ENCODE measurements around the gene PRSS37.
"Not testable (repeated sequence)": the region's sequence is repeated elsewhere in the genome, so short reads cannot be mapped to it uniquely, and the experiment has no call there.

PRSS37 gene

GRCh38 chr7:141837683-141838082 is 3.6 kb downstream of the PRSS37 start:
- Histone ChIP-seq H3K4me1 (ENCODE audit: insufficient read depth, low read length, severe bottlenecking) (no peaks in the 10 kb centered on the region), H3K27ac (ENCODE audit: low read depth, low read length, poor library complexity, severe bottlenecking) (no peak overlapping the region), H3K9me3 (ENCODE audit: low read length) (no peaks in the 10 kb centered on the region), H3K79me2 (ENCODE audit: insufficient read depth, low read length) (no peaks in the 10 kb centered on the region), H3F3A (ENCODE audit: insufficient read depth, low read length) (no peaks in the 10 kb centered on the region), H3K4me3 (ENCODE audit: low read depth, low read length, poor library complexity, severe bottlenecking) (no peak overlapping the region), H4K20me1 (ENCODE audit: insufficient read depth, low read length) (no peaks in the 10 kb centered on the region), H3K9ac (ENCODE audit: low read length) (no peak overlapping the region), H3K4me2 (ENCODE audit: low read length) (no peak overlapping the region), H3K27me3 (ENCODE audit: insufficient read depth, low read length) (no peaks in the 10 kb centered on the region), H3K36me3 (ENCODE audit: insufficient read depth, low read length) (no peaks in the 10 kb centered on the region), H3K9me2 (ENCODE audit: low read depth, low read length) (no peaks in the 10 kb centered on the region), H2AFZ (ENCODE audit: low read length) (no peak overlapping the region)
- TF ChIP-seq CTCF (IDR thresholded peaks at IDR 0.05; ENCODE audit: low read length), result no peak
- no peak for TF ChIP-seq EZH2 (IDR thresholded peaks at IDR 0.05; ENCODE audit: borderline replicate concordance, low read length)

GRCh38 chr7:141822432-141822831 is 18.9 kb downstream of the PRSS37 start:
- H3K4me3 ChIP-seq (ENCODE audit: low read depth, low read length, poor library complexity, severe bottlenecking); H3K4me2 ChIP-seq (ENCODE audit: low read length); H2AFZ ChIP-seq (ENCODE audit: low read length); H3K9ac ChIP-seq (ENCODE audit: low read length); H3K36me3 ChIP-seq (ENCODE audit: insufficient read depth, low read length); H3K79me2 ChIP-seq (ENCODE audit: insufficient read depth, low read length); H3K9me2 ChIP-seq (ENCODE audit: low read depth, low read length); H3K27me3 ChIP-seq (ENCODE audit: insufficient read depth, low read length); H3K27ac ChIP-seq (ENCODE audit: low read depth, low read length, poor library complexity, severe bottlenecking); H3K4me1 ChIP-seq (ENCODE audit: insufficient read depth, low read length, severe bottlenecking); H3K9me3 ChIP-seq (ENCODE audit: low read length); H3F3A ChIP-seq (ENCODE audit: insufficient read depth, low read length); H4K20me1 ChIP-seq (ENCODE audit: insufficient read depth, low read length): not testable (repeated sequence)

- H4K20me1 ChIP-seq (ENCODE audit: insufficient read depth, low read length), result no peaks in the 10 kb centered on the region
- no peak overlapping the region for H3K4me2 ChIP-seq (ENCODE audit: low read length)
- no peak for TF ChIP-seq EZH2 (IDR thresholded peaks at IDR 0.05; ENCODE audit: borderline replicate concordance, low read length)
- no peak for TF ChIP-seq CTCF (IDR thresholded peaks at IDR 0.05; ENCODE audit: low read length)
- H3K27ac ChIP-seq (ENCODE audit: low read depth, low read length, poor library complexity, severe bottlenecking), result no peak overlapping the region
- no peak overlapping the region for H2AFZ ChIP-seq (ENCODE audit: low read length)
- H3K9ac ChIP-seq (ENCODE audit: low read length), result no peak overlapping the region
- H3K4me1 ChIP-seq (ENCODE audit: insufficient read depth, low read length, severe bottlenecking), result no peaks in the 10 kb centered on the region
- no peaks in the 10 kb centered on the region for H3F3A ChIP-seq (ENCODE audit: insufficient read depth, low read length)
- H3K27me3 ChIP-seq (ENCODE audit: insufficient read depth, low read length), result no peaks in the 10 kb centered on the region
- H3K4me3 ChIP-seq (ENCODE audit: low read depth, low read length, poor library complexity, severe bottlenecking), result no peak overlapping the region
- no peaks in the 10 kb centered on the region for H3K79me2 ChIP-seq (ENCODE audit: insufficient read depth, low read length)
- no peaks in the 10 kb centered on the region for H3K9me3 ChIP-seq (ENCODE audit: low read length)
- no peaks in the 10 kb centered on the region for H3K36me3 ChIP-seq (ENCODE audit: insufficient read depth, low read length)
- H3K9me2 ChIP-seq (ENCODE audit: low read depth, low read length), result no peaks in the 10 kb centered on the region
Measured at GRCh38 chr7:141820067-141820466, 21.2 kb downstream of the PRSS37 start.

- Histone ChIP-seq H4K20me1 (ENCODE audit: insufficient read depth, low read length) (no peaks in the 10 kb centered on the region), H3K36me3 (ENCODE audit: insufficient read depth, low read length) (no peaks in the 10 kb centered on the region), H3K27me3 (ENCODE audit: insufficient read depth, low read length) (no peaks in the 10 kb centered on the region), H3F3A (ENCODE audit: insufficient read depth, low read length) (no peaks in the 10 kb centered on the region), H3K79me2 (ENCODE audit: insufficient read depth, low read length) (no peaks in the 10 kb centered on the region), H3K4me2 (ENCODE audit: low read length) (no peak overlapping the region), H3K4me3 (ENCODE audit: low read depth, low read length, poor library complexity, severe bottlenecking) (no peak overlapping the region), H3K9me2 (ENCODE audit: low read depth, low read length) (no peaks in the 10 kb centered on the region), H2AFZ (ENCODE audit: low read length) (no peak overlapping the region), H3K9me3 (ENCODE audit: low read length) (no peaks in the 10 kb centered on the region), H3K4me1 (ENCODE audit: insufficient read depth, low read length, severe bottlenecking) (no peaks in the 10 kb centered on the region), H3K9ac (ENCODE audit: low read length) (no peak overlapping the region), H3K27ac (ENCODE audit: low read depth, low read length, poor library complexity, severe bottlenecking) (no peak overlapping the region)
- no peak for TF ChIP-seq CTCF (IDR thresholded peaks at IDR 0.05; ENCODE audit: low read length)
- no peak for TF ChIP-seq EZH2 (IDR thresholded peaks at IDR 0.05; ENCODE audit: borderline replicate concordance, low read length)
Measured at GRCh38 chr7:141792526-141792925, 48.8 kb downstream of the PRSS37 start.

Measured in OCI-LY1 (cell line).